GM19328 (cell line): ENCODE data around the gene STOX2.

Experiments
- ATAC-seq: cut with Tn5 transposase; IDR thresholded peaks from one replicate; pipeline ENCODE4 v1.9.1; 2021; ENCODE audit warnings: mild to moderate bottlenecking, moderate library complexity; ENCODE audit not compliant: unreplicated experiment

Gene STOX2

DNA sequence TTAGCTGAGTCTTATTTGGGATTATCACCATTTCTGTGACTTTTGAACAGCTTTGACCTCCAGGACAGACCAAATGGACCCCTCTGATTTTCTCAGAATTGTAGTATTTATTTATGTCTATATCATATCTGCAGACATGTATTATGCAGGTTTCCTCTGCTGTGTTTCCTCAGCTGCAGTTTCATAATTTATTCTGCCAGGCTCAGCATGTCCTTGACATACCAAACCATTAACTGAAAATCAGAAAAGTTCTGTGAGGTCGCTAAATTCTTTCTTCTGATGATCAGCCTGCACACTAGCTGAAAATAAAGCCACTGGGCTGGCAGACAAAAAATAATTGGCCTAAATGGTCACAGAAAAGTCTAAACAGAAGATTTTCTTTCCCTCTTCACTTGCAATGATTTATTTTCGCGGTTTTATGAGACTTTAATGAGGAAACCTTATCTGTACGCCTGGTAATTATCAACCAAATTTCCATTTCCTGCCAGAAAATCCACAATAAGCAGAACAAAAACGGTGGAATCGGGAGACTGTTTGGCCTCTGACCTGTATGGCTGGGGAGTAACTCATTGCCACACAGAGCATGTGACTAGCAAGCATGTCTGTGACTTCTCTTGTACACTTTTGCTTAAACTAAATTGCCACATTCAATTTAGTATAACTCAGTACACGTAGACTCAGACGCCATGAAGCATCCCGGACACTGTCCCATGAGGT is 161.6 kb downstream of the STOX2 start:
- ATAC-seq: no peak

DNA sequence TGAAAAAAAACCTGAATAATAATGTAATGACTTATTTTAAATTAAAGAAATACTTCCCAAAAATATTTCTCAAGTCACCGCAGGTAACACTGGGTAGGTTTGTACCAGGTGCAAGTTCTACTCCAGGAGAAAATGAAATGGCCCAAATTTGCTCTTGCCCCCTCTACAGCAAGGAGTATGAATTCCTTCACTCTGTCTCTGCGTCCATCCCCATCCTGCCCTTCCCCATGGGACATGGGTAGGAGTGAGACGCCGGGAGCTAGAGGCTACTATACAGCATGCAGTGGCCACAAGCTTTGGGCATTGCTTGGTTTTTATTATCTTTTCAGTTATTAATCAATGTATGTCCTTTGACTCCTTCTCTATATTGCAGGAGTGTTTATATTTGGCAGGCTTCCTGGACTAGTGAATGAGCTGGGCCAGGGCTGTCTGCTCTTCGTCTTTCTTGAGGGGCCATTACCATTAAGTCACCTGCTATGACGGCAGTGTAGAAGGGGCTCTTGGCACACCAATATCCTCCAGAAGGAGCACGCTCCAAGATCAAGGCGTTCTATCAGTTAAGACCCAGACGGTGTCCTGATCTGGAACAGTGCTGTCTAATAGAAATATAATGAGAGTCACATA is 162.9 kb downstream of the STOX2 start:
- ATAC-seq: no peak
